Activated CD4-positive, alpha-beta T cell treated with anti-CD3 and anti-CD28 coated beads, Interleukin-2, amount 50 U/mL, for 24 hours (primary cell): ENCODE data around the gene FLG.
"Not testable (repeated sequence)": the region's sequence is repeated elsewhere in the genome, so short reads cannot be mapped to it uniquely, and the experiment has no call there.

ENCODE experiments used
- DNase-seq, 2 donors: peaks; one replicate each; pipeline ENCODE4 v3.0.0-alpha.2; 2020; ENCODE audit warnings: low read depth in 1 of 2, low spot score in 1 of 2

The FLG gene

DNA sequence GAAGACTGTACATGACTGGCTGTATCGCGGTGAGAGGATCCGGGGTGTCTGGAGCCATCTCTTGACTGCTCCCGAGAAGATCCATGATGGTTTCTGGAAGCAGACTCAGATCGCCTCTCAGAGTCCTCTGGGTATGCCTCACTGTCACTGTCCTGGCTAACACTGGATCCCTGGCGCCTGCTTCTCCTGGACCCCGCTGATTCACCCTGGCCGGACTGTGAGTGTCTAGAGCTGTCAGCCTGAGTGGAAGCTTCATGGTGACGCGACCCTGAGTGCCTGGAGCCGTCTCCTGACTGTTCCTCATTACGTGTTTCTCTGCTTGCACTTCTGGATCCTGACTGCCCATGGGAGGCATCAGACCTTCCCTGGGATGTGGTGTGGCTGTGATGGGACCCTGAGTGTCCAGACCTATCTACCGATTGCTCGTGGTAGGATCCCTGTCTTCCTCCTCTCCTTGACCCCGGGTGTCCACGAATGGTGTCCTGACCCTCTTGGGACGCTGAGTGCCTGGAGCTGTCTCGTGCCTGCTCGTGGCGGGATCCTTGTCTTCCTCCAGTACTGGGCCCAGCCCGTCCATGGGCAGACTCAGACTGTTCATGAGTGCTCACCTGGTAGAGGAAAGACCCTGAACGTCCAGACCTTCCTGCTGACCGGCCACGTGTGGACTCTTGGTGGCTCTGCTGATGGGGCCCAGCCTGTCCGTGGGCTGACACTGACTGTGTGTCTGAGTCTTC is 21.7 kb downstream of the FLG start:
- DNase-seq, result not testable (repeated sequence)

- DNase-seq, result not testable (repeated sequence)
Observed at GRCh38 chr1:152256394-152256793, 68.6 kb downstream of the FLG start.
